ENCODE results near the gene RNF7.

DNA sequence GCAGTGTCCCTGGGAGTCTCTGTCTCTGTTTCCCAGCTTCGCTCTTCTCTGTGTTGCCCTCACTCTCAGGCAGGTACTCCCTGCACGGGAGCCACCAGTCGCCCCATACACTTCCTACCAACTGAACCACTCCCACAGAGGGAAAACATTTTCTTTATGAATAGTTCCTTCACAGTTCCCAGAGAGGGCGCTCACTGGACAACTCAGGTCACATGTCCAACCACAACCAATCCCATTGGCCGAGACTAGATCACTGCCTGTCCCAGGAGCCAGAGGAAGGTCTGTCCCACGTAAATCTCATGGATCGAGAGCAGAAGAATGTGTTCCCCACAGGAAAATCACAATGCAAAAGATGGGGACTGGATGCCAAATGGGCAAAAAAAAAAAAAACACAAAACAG lies 51.2 kb downstream of the RNF7 start:
- TF ChIP-seq CTCF (IDR thresholded peaks at IDR 0.05; ENCODE audit: extremely low read depth in 1 of 2, insufficient read depth in 1 of 2, low read depth in 1 of 2, low read length in 2 of 2), result no peak
- TF ChIP-seq MAX (IDR thresholded peaks at IDR 0.05; ENCODE audit: insufficient read depth, insufficient read length), result no peak
- no peak for TF ChIP-seq POLR2AphosphoS5 (IDR thresholded peaks at IDR 0.05; ENCODE audit: insufficient read depth, low read depth, low read length)
- TF ChIP-seq POLR2A (IDR thresholded peaks at IDR 0.05; ENCODE audit: low read depth, low read length), result no peak
